HG03097 (cell line): ENCODE data around the gene OTULIN.

ENCODE experiments used
- ATAC-seq: cut with Tn5 transposase; IDR thresholded peaks from one replicate; pipeline ENCODE4 v1.9.1; 2021; ENCODE audit not compliant: unreplicated experiment, low FRiP score

OTULIN gene

DNA sequence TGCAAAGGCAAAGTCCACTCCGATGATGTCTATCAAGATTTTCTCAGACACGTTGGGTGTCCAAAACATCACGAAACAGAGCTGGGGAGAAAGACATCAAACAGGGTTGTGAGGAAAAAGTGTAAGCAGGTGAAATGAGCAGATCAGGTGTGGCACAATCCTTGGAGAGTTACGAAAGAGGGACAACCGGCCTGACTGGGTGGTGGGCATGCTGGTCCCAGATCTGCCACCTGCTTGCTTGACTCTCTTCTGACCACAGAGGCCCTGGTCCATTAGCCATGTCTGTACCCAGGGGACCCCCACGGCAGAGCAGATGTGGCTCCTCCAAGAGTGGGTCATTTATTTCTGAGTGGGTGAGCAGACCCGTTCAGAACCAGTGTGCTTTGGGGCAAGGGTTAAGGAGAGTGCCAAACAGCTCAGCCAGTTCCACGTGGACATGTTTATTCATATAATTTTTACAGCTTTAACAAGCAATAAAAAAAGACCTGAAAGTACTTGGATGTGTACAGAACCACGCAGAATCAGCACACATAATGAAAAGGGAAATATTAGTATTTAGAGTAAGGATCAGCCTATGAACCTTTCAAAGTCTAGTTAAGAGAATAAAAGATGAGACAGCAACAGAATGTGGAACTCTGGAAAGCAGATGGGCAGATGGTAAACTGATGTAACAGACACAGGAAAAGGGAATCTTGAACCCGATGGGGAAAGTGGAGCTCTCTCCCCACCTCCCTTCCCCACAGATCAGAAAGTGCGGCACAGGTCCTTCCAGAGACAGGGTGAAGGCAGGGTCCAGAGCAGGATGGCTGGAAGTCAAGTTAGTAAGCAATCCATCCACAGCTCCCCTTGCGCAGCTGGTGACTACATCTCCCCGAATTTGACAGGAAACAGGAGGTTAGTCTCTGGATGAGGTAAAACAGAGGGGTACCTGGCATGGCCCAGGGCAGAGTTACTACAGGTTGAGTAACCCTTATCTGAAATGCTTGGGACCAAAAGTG is 52.5 kb downstream of the OTULIN start:
- ATAC-seq: no peak

- ATAC-seq: no peak
Observed at GRCh38 chr5:14718778-14719177, 54.3 kb downstream of the OTULIN start.

- ATAC-seq: no peak
Observed at GRCh38 chr5:14720236-14720923, 55.9 kb downstream of the OTULIN start.

- ATAC-seq: no peak
Observed at GRCh38 chr5:14721990-14722656, 57.6 kb downstream of the OTULIN start.

GRCh38 chr5:14722923-14723322 is 58.4 kb downstream of the OTULIN start:
- no peak for ATAC-seq

DNA sequence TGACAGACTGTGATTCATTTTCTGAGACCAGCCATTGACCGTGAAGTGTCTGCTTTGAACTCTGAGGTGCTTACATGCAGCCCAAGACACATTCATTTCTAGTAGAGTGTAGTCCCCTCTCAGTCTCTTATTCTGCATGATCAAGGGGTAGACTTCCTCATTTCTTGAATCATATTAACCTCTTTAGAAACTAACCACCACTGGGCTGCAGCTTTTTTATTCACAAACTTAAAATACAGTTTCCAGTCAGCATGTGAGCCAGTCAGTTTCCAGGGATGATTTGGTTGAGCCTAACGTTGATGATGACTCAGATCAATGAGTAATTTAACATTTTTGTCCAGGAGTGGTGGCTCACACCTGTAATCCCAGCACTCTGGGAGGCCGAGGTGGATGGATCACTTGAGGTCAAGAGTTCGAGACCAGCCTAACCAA is 59.2 kb downstream of the OTULIN start:
- no peak for ATAC-seq

- no peak for ATAC-seq
Observed at GRCh38 chr5:14724633-14725032, 60.1 kb downstream of the OTULIN start.

DNA sequence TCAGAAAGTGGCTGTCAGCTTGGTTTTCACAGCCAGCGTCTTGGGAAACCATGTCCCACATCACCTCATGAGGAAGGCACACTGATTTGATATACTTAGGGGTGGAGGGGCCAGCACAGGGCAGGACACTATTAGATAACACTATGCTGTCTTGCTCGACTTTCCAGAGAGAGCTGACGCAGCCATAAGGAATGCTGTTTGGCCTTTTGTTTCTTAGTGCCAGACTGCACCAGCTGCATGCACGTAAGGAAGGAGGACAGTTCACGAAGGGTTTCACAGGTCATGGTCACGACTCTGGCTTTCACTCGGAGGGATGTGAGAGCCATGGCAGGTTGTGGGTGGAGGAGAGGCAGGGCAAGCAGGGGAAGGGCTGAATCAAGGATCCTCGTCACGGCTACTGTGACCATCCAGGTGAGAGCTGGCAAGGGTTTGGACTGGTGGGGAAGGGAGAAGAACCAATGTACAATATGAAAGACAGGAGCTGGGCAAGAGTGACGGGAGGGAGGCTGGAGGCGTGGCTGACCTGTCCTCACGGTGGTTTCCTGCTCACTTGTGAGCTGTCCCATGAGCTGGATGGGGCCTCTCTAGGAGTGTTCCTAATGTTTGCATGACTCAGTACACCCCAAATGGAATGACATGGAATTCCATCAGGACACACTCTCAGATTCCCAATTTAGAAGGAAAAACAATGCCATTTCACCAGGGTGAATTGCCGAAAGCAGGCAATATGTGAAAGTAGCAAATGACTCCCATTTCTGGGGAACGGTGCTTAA is 61.7 kb downstream of the OTULIN start:
- ATAC-seq: no peak

DNA sequence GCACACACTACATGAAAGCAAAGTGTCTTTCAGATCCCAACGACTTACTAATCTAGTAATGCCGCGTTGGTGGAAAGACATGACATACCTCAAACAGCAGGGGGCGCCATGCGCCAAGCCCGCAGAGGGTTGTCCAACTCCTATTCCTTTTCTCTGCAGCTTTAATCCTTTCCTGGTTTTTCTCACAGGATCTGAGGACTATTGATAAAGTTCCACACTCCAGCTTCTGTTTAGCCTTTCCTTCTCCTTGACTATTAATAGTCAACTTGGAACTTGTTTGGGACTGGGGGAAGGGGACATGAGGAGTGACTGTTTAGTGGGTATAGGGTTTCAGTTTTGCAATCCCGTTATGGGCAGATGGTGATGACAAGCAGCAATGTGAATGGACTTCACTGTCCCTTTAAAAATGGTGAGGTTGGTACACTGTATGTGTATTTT is 62.9 kb downstream of the OTULIN start:
- ATAC-seq: no peak

DNA sequence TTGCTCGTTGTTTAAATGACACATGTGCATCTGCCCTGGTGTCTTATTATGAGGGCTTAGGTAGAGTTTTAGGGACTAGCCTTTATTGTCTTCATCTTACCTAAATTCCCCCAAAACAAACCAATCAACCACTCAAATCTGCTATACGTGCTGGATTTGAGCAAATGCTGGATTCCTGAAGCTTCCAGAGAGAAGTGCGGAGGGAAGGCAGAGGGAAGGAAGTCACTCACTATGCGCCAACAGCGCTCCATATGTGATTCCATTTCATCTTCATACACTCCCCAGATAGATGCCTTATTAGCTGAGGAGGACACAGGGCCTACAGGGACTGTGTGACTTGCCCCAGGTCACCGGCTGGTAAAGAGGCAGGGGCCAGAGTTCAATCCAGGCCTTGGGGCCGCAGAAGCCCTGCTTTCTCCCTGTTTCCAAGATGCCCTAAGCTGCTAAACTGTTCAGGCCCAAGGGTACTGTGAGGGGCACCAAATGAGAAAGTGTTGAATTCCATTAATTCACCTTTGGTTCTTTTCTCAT is 63.5 kb downstream of the OTULIN start:
- ATAC-seq: no peak

GRCh38 chr5:14728459-14728938 is 64.0 kb downstream of the OTULIN start:
- no peak for ATAC-seq

- ATAC-seq: no peak
Observed at GRCh38 chr5:14729448-14730385, 65.2 kb downstream of the OTULIN start.

- ATAC-seq: no peak
Observed at GRCh38 chr5:14730466-14730865, 65.9 kb downstream of the OTULIN start.

GRCh38 chr5:14730881-14731280 is 66.4 kb downstream of the OTULIN start:
- ATAC-seq: no peak

DNA sequence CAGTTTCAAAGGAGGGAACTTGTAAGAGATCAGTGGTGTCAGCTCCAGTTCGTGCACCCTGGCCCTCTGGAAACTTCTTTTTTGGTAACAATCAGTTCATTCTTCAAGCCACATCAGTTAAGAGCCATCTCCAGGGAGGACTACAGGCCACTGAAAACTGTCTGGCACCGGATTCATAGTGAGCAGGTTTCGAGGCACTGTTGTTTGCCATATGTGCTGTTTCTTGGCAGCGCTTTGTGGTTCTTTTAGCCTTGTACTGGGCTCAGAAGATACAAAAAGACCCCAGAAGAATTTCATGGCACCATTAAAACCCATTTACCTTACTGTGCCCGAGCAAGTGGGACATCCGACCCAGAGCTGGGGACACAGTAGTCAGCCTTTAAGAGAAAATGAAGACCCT is 68.5 kb downstream of the OTULIN start:
- no peak for ATAC-seq

DNA sequence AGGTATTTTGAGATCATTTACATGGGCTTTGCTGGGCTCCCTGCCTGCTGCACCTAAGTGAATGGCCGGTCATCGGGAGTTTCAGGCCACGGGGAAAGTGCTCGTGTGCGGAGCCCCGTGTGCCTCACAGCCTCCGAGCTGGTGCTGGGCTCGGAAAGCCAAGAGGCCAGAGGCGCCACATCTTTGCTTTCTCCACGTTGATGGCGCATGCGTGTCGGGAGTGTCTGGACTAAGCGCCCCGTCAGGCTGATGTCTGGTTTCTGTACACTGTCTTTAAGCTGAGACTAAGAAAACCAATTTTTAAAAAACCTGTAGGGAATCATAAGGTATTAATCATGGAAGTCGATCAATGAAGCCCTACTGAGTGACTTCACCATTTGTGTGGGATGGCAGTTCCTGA is 69.1 kb downstream of the OTULIN start:
- no peak for ATAC-seq

GRCh38 chr5:14734396-14734795 is 69.9 kb downstream of the OTULIN start:
- ATAC-seq: no peak

DNA sequence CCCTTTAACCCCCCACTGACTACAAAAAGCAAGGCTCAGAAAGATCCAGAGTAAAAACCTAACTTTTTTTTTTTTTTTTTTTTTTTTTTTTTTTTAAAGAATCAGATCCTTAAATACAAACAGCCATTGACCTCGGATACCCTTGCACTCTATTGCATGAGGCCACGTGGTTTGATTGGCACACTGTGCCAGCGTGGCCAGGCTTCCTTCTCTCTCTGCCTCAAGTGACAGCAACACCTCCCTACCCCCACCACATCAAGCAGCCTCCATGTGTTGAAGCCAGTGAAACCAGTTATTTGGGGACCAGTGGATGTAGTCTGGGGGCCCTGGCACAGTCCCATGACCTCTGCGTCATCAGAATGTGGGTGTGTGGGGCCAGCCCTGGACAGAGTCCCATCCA is 71.4 kb downstream of the OTULIN start:
- no peak for ATAC-seq

DNA sequence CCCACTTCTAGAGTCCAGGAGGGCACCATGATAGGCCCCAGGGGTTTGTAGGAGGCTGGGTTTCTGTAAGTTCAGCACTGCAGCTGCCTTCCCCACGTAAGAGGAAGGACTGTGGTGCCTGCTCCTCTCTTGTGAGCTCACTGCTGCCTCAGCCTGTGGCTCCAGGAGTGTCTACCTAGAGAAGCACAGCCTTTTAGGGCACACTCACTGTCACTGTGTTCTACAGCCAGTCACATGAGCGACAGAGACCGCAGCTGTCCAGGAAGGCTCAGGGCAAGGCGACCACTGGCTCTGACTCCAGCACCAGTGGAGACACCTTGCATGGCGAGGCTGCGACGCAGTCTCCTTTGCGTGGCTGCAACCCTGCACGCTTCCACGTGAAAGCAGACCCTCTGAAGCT is 72.8 kb downstream of the OTULIN start:
- ATAC-seq: no peak
